ENCODE data around the gene ZNF431. TPM values are rescaled to one million over a fixed set of nuclear protein-coding genes. Genes with fewer than 3 reads are reported as not detected.
"Not testable (repeated sequence)": the region's sequence is repeated elsewhere in the genome, so short reads cannot be mapped to it uniquely, and the experiment has no call there.

Gene ZNF431
- total and polyA plus RNA-seq, 4 experiments from 2014 or later = 9.1 to 34.4 (median 21.4) TPM

DNA sequence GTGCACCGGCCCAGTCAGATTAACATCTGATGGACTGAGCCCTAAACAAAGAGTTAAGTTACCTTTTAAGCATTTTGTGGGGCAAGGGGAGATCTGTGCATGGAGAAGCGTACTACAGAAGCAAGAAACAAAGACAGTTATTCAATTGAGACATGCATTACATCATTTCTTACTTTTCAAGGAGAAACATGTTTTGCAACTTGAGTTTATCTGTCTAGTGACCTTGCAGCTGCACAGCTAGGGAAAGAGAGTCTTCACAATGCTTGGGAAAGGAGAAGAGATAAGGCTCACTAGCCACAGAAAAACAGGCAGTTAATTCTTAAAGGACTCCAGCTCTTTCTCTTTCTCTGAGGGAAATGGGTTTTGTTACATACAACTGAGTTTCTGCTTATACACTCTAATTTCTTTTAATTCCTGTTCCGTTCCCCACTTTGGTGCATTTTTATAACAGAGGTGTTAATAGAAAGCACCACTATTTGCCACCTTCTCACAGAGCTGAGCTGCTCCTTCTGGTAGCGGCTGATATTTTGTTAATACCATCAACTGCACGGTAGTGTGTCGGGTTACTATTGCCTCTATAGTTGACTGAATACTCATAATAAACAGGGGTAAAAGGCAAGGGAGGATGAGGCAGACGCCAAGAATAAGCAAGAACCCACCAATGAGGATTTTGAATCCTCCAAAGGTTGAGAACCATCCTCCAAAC lies 55.9 kb downstream of the ZNF431 start:
- intact Hi-C loops (cut with micrococcal nuclease) = no loop called here
- no peaks in the 10 kb centered on the region for H3K4me1 Mint-ChIP-seq
- CTCF ChIA-PET (ENCODE audit: partially characterized antibody) = no interaction called here

DNA sequence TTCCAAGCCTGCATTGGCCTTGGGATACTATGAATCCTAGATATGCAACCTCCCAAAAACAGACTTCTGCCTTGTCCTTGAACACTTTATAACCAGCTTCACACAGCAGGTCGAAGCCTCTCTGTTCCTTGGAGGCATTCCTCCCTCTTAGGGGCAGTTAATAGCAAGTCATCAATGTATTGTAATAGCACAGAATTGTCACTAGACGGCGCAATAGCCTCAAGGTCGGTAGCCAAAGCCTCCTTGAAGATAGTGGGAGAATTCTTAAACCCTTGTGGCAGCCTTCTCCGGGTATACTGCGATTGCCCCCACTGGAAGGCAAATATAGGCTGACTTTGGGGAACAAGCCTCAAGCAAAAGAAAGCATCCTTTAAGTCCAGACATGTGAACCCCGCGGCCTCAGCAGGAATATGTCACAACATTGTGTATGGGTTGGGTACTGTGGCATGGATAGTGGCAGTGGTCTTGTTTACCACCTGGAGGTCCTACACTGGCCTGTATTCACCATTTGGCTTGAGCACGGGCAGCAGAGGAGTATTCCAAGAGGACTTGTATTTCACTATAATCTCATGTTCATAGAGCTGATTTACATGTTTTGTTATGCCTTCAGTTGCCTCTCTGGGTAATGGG lies 61.1 kb downstream of the ZNF431 start:
- Mint-ChIP-seq H3K4me1 (no peaks in the 10 kb centered on the region), H3K27ac (no peak overlapping the region), H3K27me3 (peaks cover 6 to 17% of the 10 kb centered on the region in 2 donors), H3K4me3 (no peak overlapping the region), H3K9me3 (peaks cover 0 to 2% (median 0%) of the 10 kb centered on the region in 8 donors), H3K36me3 (no peaks in the 10 kb centered on the region)
- peak; percentile 32 to 46 (median 40) for DNase-seq
- Histone ChIP-seq H3K9me3 (ENCODE audit: control insufficient read depth in 1 of 2, low read length in 2 of 2) (no peaks in the 10 kb centered on the region), H3K4me1 (ENCODE audit: insufficient read depth, low read length) (no peaks in the 10 kb centered on the region), H3K4me3 (ENCODE audit: low read length in 2 of 2) (no peak overlapping the region), H3K27ac (ENCODE audit: low read depth, low read length) (no peak overlapping the region), H3K27me3 (ENCODE audit: insufficient read depth, low read length) (no peaks in the 10 kb centered on the region), H3K36me3 (ENCODE audit: insufficient read depth, low read length) (no peaks in the 10 kb centered on the region)
- ChIA-PET POLR2A (ENCODE audit: partially characterized antibody) (no interaction called here), CTCF (ENCODE audit: partially characterized antibody) (interaction anchor here (0.6 to 5.8 kb wide), 11 partner anchors 12 to 955 kb away, joined by 3 to 37 read pairs (median 3); partner anchors contain the start of genes ZNF100 and ZNF429)
- intact Hi-C loops (cut with micrococcal nuclease) = loop anchor here (1.0 to 5.0 kb wide), 3 partner anchors 264 to 956 kb away; no protein-coding TSS in a partner anchor

More for the DNA sequence above, 55.9 kb downstream of the ZNF431 start:
- Histone ChIP-seq H3K9me3 (ENCODE audit: control insufficient read depth in 1 of 2, low read length in 2 of 2) (no peaks in the 10 kb centered on the region), H3K27me3 (ENCODE audit: insufficient read depth, low read length) (no peaks in the 10 kb centered on the region), H3K36me3 (ENCODE audit: insufficient read depth, low read length) (no peaks in the 10 kb centered on the region), H3K4me3 (ENCODE audit: low read length in 2 of 2) (no peak overlapping the region), H3K4me1 (ENCODE audit: insufficient read depth, low read length) (no peaks in the 10 kb centered on the region), H3K27ac (ENCODE audit: low read depth, low read length) (no peak overlapping the region)
- Mint-ChIP-seq H3K27ac (no peak overlapping the region), H3K4me3 (no peak overlapping the region), H3K27me3 (peaks cover 0 to 2% of the 10 kb centered on the region in 2 donors), H3K36me3 (no peaks in the 10 kb centered on the region), H3K9me3 (peaks cover 0 to 17% (median 3%) of the 10 kb centered on the region in 8 donors)
- POLR2A ChIA-PET (ENCODE audit: partially characterized antibody) = no interaction called here
- DNase-seq = no peak

- H3K9me3 Mint-ChIP-seq = peaks cover 0 to 13% (median 2%) of the 10 kb centered on the region in 8 donors
- CTCF ChIA-PET (ENCODE audit: partially characterized antibody) = no interaction called here
- H3K36me3 Mint-ChIP-seq = no peaks in the 10 kb centered on the region
- H3K27ac ChIP-seq (ENCODE audit: low read depth, low read length) = no peak overlapping the region
- H3K9me3 ChIP-seq (ENCODE audit: control insufficient read depth in 1 of 2, low read length in 2 of 2) = no peaks in the 10 kb centered on the region
- no peaks in the 10 kb centered on the region for H3K36me3 ChIP-seq (ENCODE audit: insufficient read depth, low read length)
- intact Hi-C loops (cut with micrococcal nuclease) = no loop called here
- no peak for DNase-seq
- POLR2A ChIA-PET (ENCODE audit: partially characterized antibody) = no interaction called here
- no peak overlapping the region for H3K4me3 Mint-ChIP-seq
- H3K27me3 ChIP-seq (ENCODE audit: insufficient read depth, low read length) = no peaks in the 10 kb centered on the region
- no peaks in the 10 kb centered on the region for H3K4me1 Mint-ChIP-seq
- no peaks in the 10 kb centered on the region for H3K4me1 ChIP-seq (ENCODE audit: insufficient read depth, low read length)
- no peak overlapping the region for H3K4me3 ChIP-seq (ENCODE audit: low read length in 2 of 2)
- peaks cover 6 to 19% of the 10 kb centered on the region in 2 donors for H3K27me3 Mint-ChIP-seq
- no peak overlapping the region for H3K27ac Mint-ChIP-seq
These were observed 68.3 kb downstream of the ZNF431 start for GRCh38 chr19:21210037-21210621.

DNA sequence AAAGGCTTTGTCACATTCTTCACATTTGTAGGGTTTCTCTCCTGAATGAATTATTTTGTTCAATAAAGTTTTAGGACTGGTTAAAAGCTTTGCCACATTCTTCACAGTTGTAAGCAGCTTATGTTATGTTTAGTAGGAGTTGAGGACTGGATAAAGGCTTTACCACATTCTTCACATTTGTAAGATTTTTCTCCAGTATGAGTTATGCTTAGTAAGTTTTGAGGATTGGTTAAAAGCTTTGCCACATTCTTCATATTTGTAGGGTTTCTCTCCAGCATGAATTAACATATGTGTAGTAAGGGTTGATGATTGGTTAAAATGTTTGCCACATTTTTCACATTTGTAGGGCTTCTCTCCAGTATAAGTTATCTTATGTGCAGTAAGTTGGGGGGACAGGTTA lies 79.9 kb downstream of the ZNF431 start:
- Histone ChIP-seq H3K36me3 (ENCODE audit: insufficient read depth, low read length) (no peaks in the 10 kb centered on the region), H3K9me3 (ENCODE audit: control insufficient read depth in 1 of 2, low read length in 2 of 2) (no peaks in the 10 kb centered on the region), H3K27me3 (ENCODE audit: insufficient read depth, low read length) (no peaks in the 10 kb centered on the region), H3K4me1 (ENCODE audit: insufficient read depth, low read length) (no peaks in the 10 kb centered on the region), H3K4me3 (ENCODE audit: low read length in 2 of 2) (no peak overlapping the region), H3K27ac (ENCODE audit: low read depth, low read length) (no peak overlapping the region)
- peaks cover 0 to 8% (median 2%) of the 10 kb centered on the region in 8 donors for H3K9me3 Mint-ChIP-seq
- H3K36me3 Mint-ChIP-seq = no peaks in the 10 kb centered on the region
- no peak overlapping the region for H3K4me3 Mint-ChIP-seq
- DNase-seq = no peak
- intact Hi-C loops (cut with micrococcal nuclease) = no loop called here
- no peaks in the 10 kb centered on the region for H3K4me1 Mint-ChIP-seq
- ChIA-PET CTCF (ENCODE audit: partially characterized antibody) (no interaction called here), POLR2A (ENCODE audit: partially characterized antibody) (no interaction called here)
- no peak overlapping the region for H3K27ac Mint-ChIP-seq
- H3K27me3 Mint-ChIP-seq = peaks cover 1 to 8% of the 10 kb centered on the region in 2 donors

DNA sequence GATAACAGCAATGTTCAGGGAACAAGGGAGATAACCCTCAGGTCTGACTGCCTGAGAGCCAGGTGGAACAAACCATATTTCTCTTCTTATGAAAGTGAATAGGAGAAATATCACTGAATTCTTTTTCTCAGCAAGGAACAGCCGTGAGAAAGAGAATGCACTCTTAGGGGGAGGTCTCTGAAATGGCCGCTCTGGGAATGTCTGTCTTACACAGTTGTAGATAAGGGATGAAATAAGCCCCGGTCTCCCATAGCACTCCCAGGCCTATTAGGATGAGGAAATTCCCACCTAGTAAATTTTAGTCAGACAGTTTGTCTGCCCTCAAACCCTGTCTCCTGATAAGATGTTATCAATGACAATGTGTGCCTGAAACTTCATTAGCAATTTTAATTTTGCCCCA lies 88.1 kb downstream of the ZNF431 start:
- H3K27me3 ChIP-seq (ENCODE audit: insufficient read depth, low read length); CTCF ChIA-PET (ENCODE audit: partially characterized antibody); H3K4me3 ChIP-seq (ENCODE audit: low read length in 2 of 2); POLR2A ChIA-PET (ENCODE audit: partially characterized antibody); H3K27ac ChIP-seq (ENCODE audit: low read depth, low read length); H3K4me1 ChIP-seq (ENCODE audit: insufficient read depth, low read length); H3K27ac Mint-ChIP-seq; H3K36me3 ChIP-seq (ENCODE audit: insufficient read depth, low read length); H3K27me3 Mint-ChIP-seq; H3K9me3 ChIP-seq (ENCODE audit: control insufficient read depth in 1 of 2, low read length in 2 of 2); DNase-seq; H3K4me1 Mint-ChIP-seq; H3K4me3 Mint-ChIP-seq; intact Hi-C loops (cut with micrococcal nuclease): not testable (repeated sequence)
- peaks cover 0 to 15% of the 10 kb centered on the region in 2 donors for H3K36me3 Mint-ChIP-seq
- H3K9me3 Mint-ChIP-seq = peaks cover 0 to 52% (median 39%) of the 10 kb centered on the region in 8 donors

DNA sequence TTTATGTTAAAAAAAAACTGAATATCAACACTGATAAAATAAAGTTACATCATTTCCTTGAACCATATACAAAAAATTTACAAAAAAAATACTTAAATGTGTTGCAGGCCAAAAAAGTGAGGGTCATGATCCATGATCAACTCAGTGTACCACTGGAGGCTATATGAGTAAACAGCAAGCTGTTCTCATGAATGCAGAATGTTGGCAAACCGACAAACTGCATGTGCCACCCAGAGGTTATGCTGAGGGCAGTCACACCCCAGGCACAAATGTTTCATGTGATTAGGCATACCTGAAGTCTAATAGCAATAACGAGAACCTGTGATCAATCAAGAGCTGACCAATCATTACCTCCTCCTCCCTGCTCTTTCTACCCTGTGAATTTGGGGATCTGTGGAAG lies 91.9 kb downstream of the ZNF431 start:
- H3K4me3 ChIP-seq (ENCODE audit: low read length in 2 of 2) = no peak overlapping the region
- Mint-ChIP-seq H3K4me3 (no peak overlapping the region), H3K9me3 (peaks cover 0 to 46% (median 34%) of the 10 kb centered on the region in 8 donors), H3K27ac (no peak overlapping the region), H3K27me3 (no peaks in the 10 kb centered on the region), H3K4me1 (no peaks in the 10 kb centered on the region), H3K36me3 (peaks cover 0 to 12% of the 10 kb centered on the region in 2 donors)
- DNase-seq = no peak
- no peaks in the 10 kb centered on the region for H3K27me3 ChIP-seq (ENCODE audit: insufficient read depth, low read length)
- intact Hi-C loops (cut with micrococcal nuclease) = no loop called here
- ChIA-PET POLR2A (ENCODE audit: partially characterized antibody) (no interaction called here), CTCF (ENCODE audit: partially characterized antibody) (no interaction called here)
- H3K9me3 ChIP-seq (ENCODE audit: control insufficient read depth in 1 of 2, low read length in 2 of 2) = peaks cover 0 to 6% of the 10 kb centered on the region in 2 donors
- H3K27ac ChIP-seq (ENCODE audit: low read depth, low read length) = no peak overlapping the region
- no peaks in the 10 kb centered on the region for H3K36me3 ChIP-seq (ENCODE audit: insufficient read depth, low read length)
- no peaks in the 10 kb centered on the region for H3K4me1 ChIP-seq (ENCODE audit: insufficient read depth, low read length)

- H3K4me3 Mint-ChIP-seq; H3K27me3 Mint-ChIP-seq; H3K36me3 ChIP-seq (ENCODE audit: insufficient read depth, low read length); H3K4me1 ChIP-seq (ENCODE audit: insufficient read depth, low read length); H3K4me1 Mint-ChIP-seq; H3K27me3 ChIP-seq (ENCODE audit: insufficient read depth, low read length); intact Hi-C loops (cut with micrococcal nuclease); H3K9me3 ChIP-seq (ENCODE audit: control insufficient read depth in 1 of 2, low read length in 2 of 2); H3K36me3 Mint-ChIP-seq; POLR2A ChIA-PET (ENCODE audit: partially characterized antibody); H3K27ac Mint-ChIP-seq; H3K4me3 ChIP-seq (ENCODE audit: low read length in 2 of 2); DNase-seq; CTCF ChIA-PET (ENCODE audit: partially characterized antibody); H3K27ac ChIP-seq (ENCODE audit: low read depth, low read length): not testable (repeated sequence)
- peaks cover 0 to 17% (median 4%) of the 10 kb centered on the region in 8 donors for H3K9me3 Mint-ChIP-seq
These were observed 94.9 kb downstream of the ZNF431 start for GRCh38 chr19:21236751-21237150.
